ENCODE measurements around the gene TMEM179B. TPM values are rescaled to one million over a fixed set of nuclear protein-coding genes. Genes with fewer than 3 reads are reported as not detected.

TMEM179B gene
- total and polyA plus RNA-seq, 2 of the 4 experiments (the other 2 are of a cell fraction): 29.4 to 67.1 TPM

DNA sequence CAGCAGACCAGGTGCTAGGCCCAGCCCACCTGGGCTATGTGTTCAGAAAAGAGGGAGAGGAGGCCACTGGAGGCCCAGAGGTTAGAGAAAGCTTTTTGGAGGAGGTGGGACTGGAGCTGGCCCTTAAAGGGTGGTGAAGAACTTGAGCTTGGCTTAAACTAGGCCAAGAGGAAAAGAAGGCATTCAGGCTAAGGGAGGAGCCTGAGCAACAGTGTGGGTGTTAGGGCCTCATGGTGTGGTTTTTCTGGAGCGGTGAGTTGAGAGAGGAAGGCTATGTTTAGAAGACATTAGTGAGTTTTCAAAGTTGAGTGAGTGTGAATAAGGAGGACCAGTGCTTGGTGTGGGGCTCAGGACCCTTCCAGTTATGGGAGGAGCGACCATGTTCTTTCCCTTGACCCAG is 9.8 kb upstream of the TMEM179B start:
- ATAC-seq (ENCODE audit: low read depth) (no peak), DNase-seq (no peak)
- no CpG with 5 or more reads among the region's 2 CpGs for WGBS, 2 experiments (ENCODE audit: extremely low coverage in 2 of 2, insufficient read length in 1 of 2)
- TF ChIP-seq BHLHE40 (IDR thresholded peaks at IDR 0.05; ENCODE audit: low read depth, low read length) (no peak), MAZ (IDR thresholded peaks at IDR 0.05; ENCODE audit: borderline replicate concordance, low read depth, low read length) (no peak)
- H3K4me3 ChIP-seq (ENCODE audit: insufficient read depth, low read depth, low read length): no peak overlapping the region
- no peak overlapping the region for H2AFZ ChIP-seq (replicated peaks; ENCODE audit: low read length, poor library complexity)
- no peak overlapping the region for H2BK5ac ChIP-seq (ENCODE audit: low read depth, low read length, poor library complexity, severe bottlenecking)
- no peaks in the 10 kb centered on the region for H3K9me3 ChIP-seq (ENCODE audit: control insufficient read depth, insufficient read depth, low read length)
- no peak overlapping the region for H2AK9ac ChIP-seq (replicated peaks; ENCODE audit: low read depth, low read length, poor library complexity)
- no peak overlapping the region for H2BK15ac ChIP-seq (ENCODE audit: low read depth, low read length)
- H2AK5ac ChIP-seq (ENCODE audit: low read depth, low read length): no peak overlapping the region
- no peak overlapping the region for H4K91ac ChIP-seq (ENCODE audit: insufficient read depth, low read depth, low read length)
- ChIA-PET POLR2A (ENCODE audit: unreplicated experiment) (no interaction called here), CTCF (no interaction called here)
- H3K27ac ChIP-seq (ENCODE audit: insufficient read depth, low read length): no peak overlapping the region
- no peak overlapping the region for H2BK120ac ChIP-seq (ENCODE audit: low read depth, low read length)
- intact Hi-C loops (cut with micrococcal nuclease) (no loop called here), dilution Hi-C loops (cut with HindIII; ENCODE audit: low sequenced_read_pairs, unreplicated experiment) (no loop called here), in situ Hi-C loops (cut with MboI; ENCODE audit: low sequenced_read_pairs) (no loop called here)
- no peak overlapping the region for H3K18ac ChIP-seq (ENCODE audit: low read depth, low read length)
- BruUV-seq (replicated peaks): no TSS peak
- no peak overlapping the region for H3K23ac ChIP-seq (ENCODE audit: low read depth, low read length)
- peaks cover 2 to 16% of the 10 kb centered on the region in 2 experiments; a peak in 3 of 4 replicates for H3K79me1 ChIP-seq (ENCODE audit: low read depth in 1 of 2, low read length in 2 of 2)
- H3K4me2 ChIP-seq (ENCODE audit: low read depth, low read length): no peak overlapping the region
- peaks cover 35% of the 10 kb centered on the region for H3K36me3 ChIP-seq (ENCODE audit: control insufficient read depth, insufficient read depth, low read length)
- H3K9me1 ChIP-seq (ENCODE audit: insufficient read depth, low read length): no peaks in the 10 kb centered on the region
- H3K14ac ChIP-seq (replicated peaks; ENCODE audit: low read depth, low read length): no peak overlapping the region
- no peaks in the 10 kb centered on the region for H3K27me3 ChIP-seq (ENCODE audit: control insufficient read depth, insufficient read depth, low read length)
- no peak overlapping the region for H3K9ac ChIP-seq (ENCODE audit: low read depth, low read length)
- H4K20me1 ChIP-seq (ENCODE audit: insufficient read depth, low read length): no peaks in the 10 kb centered on the region
- no peak overlapping the region for H4K5ac ChIP-seq (ENCODE audit: low read depth, low read length)
- no peak overlapping the region for H2BK20ac ChIP-seq (ENCODE audit: low read depth, low read length)
- H4K8ac ChIP-seq (ENCODE audit: low read depth in 2 of 2, low read length in 2 of 2): no peak overlapping the region
- H3K56ac ChIP-seq (ENCODE audit: extremely low read depth, insufficient read depth, low read length): no peak overlapping the region
- no peak overlapping the region for H3K4ac ChIP-seq (ENCODE audit: low read depth, low read length)
- H3K4me1 ChIP-seq (ENCODE audit: control insufficient read depth, insufficient read depth, low read length): no peaks in the 10 kb centered on the region

All from IMR-90 (cell line).